Right atrium auricular region (tissue), 2 donors: ENCODE results near the gene OVOL2. TPM values are rescaled to one million over a fixed set of nuclear protein-coding genes. Genes with fewer than 3 reads are reported as not detected.
A peak's percentile ranks its signal among the peaks of the same experiment; 100 is the strongest.

Experiments
- DNase-seq: peaks from one replicate; pipeline ENCODE4 v3.0.0-alpha.2; 2019; ENCODE audit warnings: low spot score
- H3K27ac ChIP-seq, 2 donors: fragments of 200-600 bp; sonication (generic); 1 replicate in 1 of 2; 2 replicates in 1 of 2; pipeline ENCODE4 v1.5.1; 2016 to 2019
- H3K27me3 ChIP-seq, 2 donors: fragments of 200-600 bp; sonication (generic); one replicate each; pipeline versions ENCODE4 v1.5.1 to v1.6.0; 2017 to 2019
- H3K36me3 ChIP-seq: fragments of 200-600 bp; sonication (generic); one replicate; pipeline ENCODE4 v1.5.1; 2016
- H3K4me1 ChIP-seq, 2 donors: fragments of 200-600 bp; sonication (generic); one replicate each; pipeline versions ENCODE4 v1.5.1 to v1.6.0; 2017 to 2019
- H3K4me3 ChIP-seq, 2 donors: fragments of 200-600 bp; sonication (generic); 1 replicate in 1 of 2; 2 replicates in 1 of 2; pipeline ENCODE4 v1.5.1; 2017 to 2019; ENCODE audit warnings: mild to moderate bottlenecking in 1 of 2, moderate library complexity in 1 of 2
- H3K9me3 ChIP-seq, 2 donors: fragments of 200-600 bp; sonication (generic); one replicate each; pipeline ENCODE4 v1.5.1; 2019
- total RNA-seq, 2 donors: library from RNA; depleted of rRNA; stranded (reverse); fragments of >200 nt; gene quantifications; one replicate each; pipeline ENCODE4 v1.1.0, GENCODE V29; 2016
- TF ChIP-seq, protein P1 (sequence below), 2 donors: fragments of 200-600 bp; sonication (generic); IDR thresholded peaks; one replicate each; pipeline ENCODE4 v1.5.1; 2019; ENCODE audit warnings: antibody characterized with exemption in 2 of 2

OVOL2 gene
- total RNA-seq, 2 donors from 2014 or later, result not detected

DNA sequence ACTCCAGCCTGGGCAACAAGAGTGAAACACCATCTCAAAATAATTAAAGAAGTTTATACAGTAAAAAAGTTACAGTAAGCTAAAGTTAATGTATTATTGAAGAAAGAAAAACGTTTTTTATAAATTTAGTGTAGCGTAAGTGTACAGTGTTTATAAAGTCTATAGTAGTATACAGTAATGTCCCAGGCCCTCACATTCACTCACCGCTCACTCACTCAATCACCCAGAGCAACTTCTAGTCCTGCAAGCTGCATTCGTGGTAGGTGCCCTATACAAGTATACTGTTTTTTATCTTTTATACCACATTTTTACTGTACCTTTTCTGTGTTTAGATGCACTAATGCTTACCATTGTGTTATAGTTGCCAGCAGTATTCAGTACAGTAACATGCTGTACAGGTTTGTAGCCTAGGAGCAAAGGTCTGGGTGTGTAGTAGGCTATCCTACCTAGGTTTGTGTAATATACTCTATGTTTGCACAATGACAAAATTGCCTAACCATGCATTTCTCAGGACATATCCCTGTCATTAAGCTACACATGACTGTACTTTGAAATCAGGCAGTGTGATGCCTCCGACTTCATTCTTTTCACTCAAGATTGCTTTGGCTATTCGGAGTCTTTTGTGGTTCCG, 72.2 kb downstream of the OVOL2 start:
- no peaks in the 10 kb centered on the region for H3K4me1 ChIP-seq
- peak; percentile 1 for DNase-seq
- H3K27me3 ChIP-seq, result no peaks in the 10 kb centered on the region
- TF ChIP-seq, protein P1, sequence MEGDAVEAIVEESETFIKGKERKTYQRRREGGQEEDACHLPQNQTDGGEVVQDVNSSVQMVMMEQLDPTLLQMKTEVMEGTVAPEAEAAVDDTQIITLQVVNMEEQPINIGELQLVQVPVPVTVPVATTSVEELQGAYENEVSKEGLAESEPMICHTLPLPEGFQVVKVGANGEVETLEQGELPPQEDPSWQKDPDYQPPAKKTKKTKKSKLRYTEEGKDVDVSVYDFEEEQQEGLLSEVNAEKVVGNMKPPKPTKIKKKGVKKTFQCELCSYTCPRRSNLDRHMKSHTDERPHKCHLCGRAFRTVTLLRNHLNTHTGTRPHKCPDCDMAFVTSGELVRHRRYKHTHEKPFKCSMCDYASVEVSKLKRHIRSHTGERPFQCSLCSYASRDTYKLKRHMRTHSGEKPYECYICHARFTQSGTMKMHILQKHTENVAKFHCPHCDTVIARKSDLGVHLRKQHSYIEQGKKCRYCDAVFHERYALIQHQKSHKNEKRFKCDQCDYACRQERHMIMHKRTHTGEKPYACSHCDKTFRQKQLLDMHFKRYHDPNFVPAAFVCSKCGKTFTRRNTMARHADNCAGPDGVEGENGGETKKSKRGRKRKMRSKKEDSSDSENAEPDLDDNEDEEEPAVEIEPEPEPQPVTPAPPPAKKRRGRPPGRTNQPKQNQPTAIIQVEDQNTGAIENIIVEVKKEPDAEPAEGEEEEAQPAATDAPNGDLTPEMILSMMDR (IDR thresholded peaks at IDR 0.05), result no peak
- no peak overlapping the region for H3K4me3 ChIP-seq
- H3K9me3 ChIP-seq, result no peaks in the 10 kb centered on the region
- no peaks in the 10 kb centered on the region for H3K36me3 ChIP-seq
- no peak overlapping the region for H3K27ac ChIP-seq

- Histone ChIP-seq H3K27ac (no peak overlapping the region), H3K4me3 (no peak overlapping the region), H3K4me1 (peaks cover 0 to 24% of the 10 kb centered on the region in 2 donors), H3K27me3 (no peaks in the 10 kb centered on the region), H3K36me3 (peaks cover 14% of the 10 kb centered on the region), H3K9me3 (no peaks in the 10 kb centered on the region)
- TF ChIP-seq, protein P1 (IDR thresholded peaks at IDR 0.05), result no peak
- DNase-seq, result no peak
Measured at GRCh38 chr20:17976305-17976704, 81.4 kb downstream of the OVOL2 start.

Other genes with a start within 250 kb of the OVOL2 start
- gene SNX5, start 89.1 kb downstream of the OVOL2 start, total RNA-seq, result 10 to 100 TPM; 37.3 to 50.3 TPM
- gene MGME1, start 88.9 kb downstream of the OVOL2 start, total RNA-seq, result 1 to 10 TPM; 2.7 to 7.1 TPM
- 1 to 10 TPM; 8.0 to 9.1 TPM for gene KAT14, start 79.9 kb upstream of the OVOL2 start, total RNA-seq
- gene PET117, start 79.9 kb upstream of the OVOL2 start, total RNA-seq, result 10 to 100 TPM in 1 of 2 donors, 1 to 10 TPM in 1; 9.6 to 10.5 TPM
- gene ZNF133, start 230.6 kb upstream of the OVOL2 start, total RNA-seq, result 10 to 100 TPM in 1 of 2 donors, 1 to 10 TPM in 1; 3.0 to 11.6 TPM